ENCODE results near the gene NOC2L.

The NOC2L gene

GRCh38 chr1:910881-911721 lies 48.0 kb downstream of the NOC2L start:
- Mint-ChIP-seq H3K27ac (no peak overlapping the region), H3K36me3 (ENCODE audit: low read depth) (no peaks in the 10 kb centered on the region), H3K9me3 (no peaks in the 10 kb centered on the region), H3K4me3 (no peak overlapping the region), H3K4me1 (peaks cover 2% of the 10 kb centered on the region), H3K27me3 (peaks cover 45% of the 10 kb centered on the region)
- peak; percentile 51 for ATAC-seq
- no peak for DNase-seq

- Mint-ChIP-seq H3K36me3 (ENCODE audit: low read depth) (no peaks in the 10 kb centered on the region), H3K4me1 (peaks cover 5% of the 10 kb centered on the region), H3K9me3 (no peaks in the 10 kb centered on the region), H3K27ac (no peak overlapping the region), H3K27me3 (peaks cover 50% of the 10 kb centered on the region), H3K4me3 (no peak overlapping the region)
- DNase-seq: no peak
- ATAC-seq: no peak
Observed at GRCh38 chr1:910311-910880, 48.7 kb downstream of the NOC2L start.

GRCh38 chr1:909861-910310 lies 49.2 kb downstream of the NOC2L start:
- DNase-seq (no peak), ATAC-seq (no peak)
- Mint-ChIP-seq H3K36me3 (ENCODE audit: low read depth) (no peaks in the 10 kb centered on the region), H3K27ac (no peak overlapping the region), H3K4me1 (peaks cover 9% of the 10 kb centered on the region), H3K9me3 (no peaks in the 10 kb centered on the region), H3K27me3 (peaks cover 54% of the 10 kb centered on the region), H3K4me3 (no peak overlapping the region)

GRCh38 chr1:908661-909060 lies 50.4 kb downstream of the NOC2L start:
- H3K4me1 Mint-ChIP-seq: peaks cover 9% of the 10 kb centered on the region
- peaks cover 54% of the 10 kb centered on the region for H3K27me3 Mint-ChIP-seq
- DNase-seq: no peak
- no peak for ATAC-seq
- H3K36me3 Mint-ChIP-seq (ENCODE audit: low read depth): no peaks in the 10 kb centered on the region
- H3K4me3 Mint-ChIP-seq: no peak overlapping the region
- no peaks in the 10 kb centered on the region for H3K9me3 Mint-ChIP-seq
- no peak overlapping the region for H3K27ac Mint-ChIP-seq

- ATAC-seq: no peak
- Mint-ChIP-seq H3K27ac (no peak overlapping the region), H3K4me3 (no peak overlapping the region), H3K9me3 (no peaks in the 10 kb centered on the region), H3K27me3 (peaks cover 53% of the 10 kb centered on the region), H3K36me3 (ENCODE audit: low read depth) (no peaks in the 10 kb centered on the region), H3K4me1 (peaks cover 9% of the 10 kb centered on the region)
- no peak for DNase-seq
Observed at GRCh38 chr1:907611-908451, 51.2 kb downstream of the NOC2L start.

GRCh38 chr1:906600-907420 lies 52.2 kb downstream of the NOC2L start:
- no peaks in the 10 kb centered on the region for H3K9me3 Mint-ChIP-seq
- DNase-seq: no peak
- ATAC-seq: peak; percentile 54
- peaks cover 9% of the 10 kb centered on the region for H3K4me1 Mint-ChIP-seq
- no peak overlapping the region for H3K27ac Mint-ChIP-seq
- H3K27me3 Mint-ChIP-seq: peaks cover 46% of the 10 kb centered on the region
- no peaks in the 10 kb centered on the region for H3K36me3 Mint-ChIP-seq (ENCODE audit: low read depth)
- no peak overlapping the region for H3K4me3 Mint-ChIP-seq

GRCh38 chr1:905811-906599 lies 53.1 kb downstream of the NOC2L start:
- H3K4me3 Mint-ChIP-seq: no peak overlapping the region
- H3K9me3 Mint-ChIP-seq: no peaks in the 10 kb centered on the region
- DNase-seq (no peak), ATAC-seq (no peak)
- no peaks in the 10 kb centered on the region for H3K36me3 Mint-ChIP-seq (ENCODE audit: low read depth)
- H3K27me3 Mint-ChIP-seq: peaks cover 44% of the 10 kb centered on the region
- H3K27ac Mint-ChIP-seq: no peak overlapping the region
- peaks cover 8% of the 10 kb centered on the region for H3K4me1 Mint-ChIP-seq

- DNase-seq (no peak), ATAC-seq (no peak)
Observed at GRCh38 chr1:905071-905749, 53.8 kb downstream of the NOC2L start.

GRCh38 chr1:904310-904950 lies 54.6 kb downstream of the NOC2L start:
- peak; percentile 90 for DNase-seq
- peaks cover 7% of the 10 kb centered on the region for H3K4me1 Mint-ChIP-seq
- ATAC-seq: peak; percentile 84
- H3K36me3 Mint-ChIP-seq (ENCODE audit: low read depth): no peaks in the 10 kb centered on the region
- H3K4me3 Mint-ChIP-seq: peak overlapping the region; percentile 52
- no peaks in the 10 kb centered on the region for H3K9me3 Mint-ChIP-seq
- H3K27ac Mint-ChIP-seq: no peak overlapping the region
- peaks cover 48% of the 10 kb centered on the region for H3K27me3 Mint-ChIP-seq

More at GRCh38 chr1:905071-905749, 53.8 kb downstream of the NOC2L start:
- Mint-ChIP-seq H3K9me3 (no peaks in the 10 kb centered on the region), H3K36me3 (ENCODE audit: low read depth) (no peaks in the 10 kb centered on the region), H3K4me1 (peaks cover 7% of the 10 kb centered on the region), H3K27me3 (peaks cover 42% of the 10 kb centered on the region), H3K4me3 (peak overlapping the region; percentile 51), H3K27ac (no peak overlapping the region)

- ATAC-seq: no peak
- Mint-ChIP-seq H3K27ac (no peak overlapping the region), H3K9me3 (no peaks in the 10 kb centered on the region), H3K4me3 (no peak overlapping the region), H3K27me3 (peaks cover 50% of the 10 kb centered on the region), H3K36me3 (ENCODE audit: low read depth) (no peaks in the 10 kb centered on the region), H3K4me1 (peaks cover 7% of the 10 kb centered on the region)
- no peak for DNase-seq
Observed at GRCh38 chr1:903721-904271, 55.3 kb downstream of the NOC2L start.

- H3K4me3 Mint-ChIP-seq: no peak overlapping the region
- DNase-seq (no peak), ATAC-seq (no peak)
- H3K27ac Mint-ChIP-seq: no peak overlapping the region
- H3K36me3 Mint-ChIP-seq (ENCODE audit: low read depth): no peaks in the 10 kb centered on the region
- H3K27me3 Mint-ChIP-seq: peaks cover 54% of the 10 kb centered on the region
- H3K4me1 Mint-ChIP-seq: peaks cover 12% of the 10 kb centered on the region
- H3K9me3 Mint-ChIP-seq: peaks cover 5% of the 10 kb centered on the region
Observed at GRCh38 chr1:903305-903704, 55.8 kb downstream of the NOC2L start.

- H3K9me3 Mint-ChIP-seq: peaks cover 9% of the 10 kb centered on the region
- no peak for ATAC-seq
- H3K27ac Mint-ChIP-seq: no peak overlapping the region
- DNase-seq: no peak
- peaks cover 3% of the 10 kb centered on the region for H3K36me3 Mint-ChIP-seq (ENCODE audit: low read depth)
- peaks cover 17% of the 10 kb centered on the region for H3K4me1 Mint-ChIP-seq
- no peak overlapping the region for H3K4me3 Mint-ChIP-seq
- H3K27me3 Mint-ChIP-seq: peaks cover 53% of the 10 kb centered on the region
Observed at GRCh38 chr1:902802-903201, 56.3 kb downstream of the NOC2L start.
